Subcutaneous abdominal adipose tissue (tissue), 5 donors: ENCODE data around the gene FRMD5.

Experiments
- H3K27ac ChIP-seq: one replicate; pipeline ENCODE4 v1.7.0; 2013; ENCODE audit warnings: low read depth, mild to moderate bottlenecking, inconsistent platforms, low read length, moderate library complexity
- H3K27me3 ChIP-seq, 5 donors: one replicate each; pipeline ENCODE4 v1.7.0; 2013; ENCODE audit warnings: low read length in 5 of 5, inconsistent platforms in 1 of 5; ENCODE audit not compliant: control insufficient read depth in 5 of 5, insufficient read depth in 4 of 5
- H3K36me3 ChIP-seq, 5 donors: one replicate each; pipeline ENCODE4 v1.7.0; 2013; ENCODE audit warnings: low read length in 5 of 5; ENCODE audit not compliant: control insufficient read depth in 5 of 5, insufficient read depth in 5 of 5
- H3K4me1 ChIP-seq, 5 donors: one replicate each; pipeline ENCODE4 v1.7.0; 2013; ENCODE audit warnings: low read length in 5 of 5, mild to moderate bottlenecking in 3 of 5, moderate library complexity in 1 of 5; ENCODE audit not compliant: control insufficient read depth in 5 of 5, insufficient read depth in 5 of 5
- H3K4me3 ChIP-seq, 5 donors: one replicate each; pipeline ENCODE4 v1.7.0; 2013; ENCODE audit warnings: low read length in 5 of 5, low read depth in 1 of 5
- H3K9ac ChIP-seq, 5 donors: one replicate each; pipeline ENCODE4 v1.7.0; 2013; ENCODE audit warnings: low read length in 5 of 5, mild to moderate bottlenecking in 4 of 5, moderate library complexity in 3 of 5
- H3K9me3 ChIP-seq, 5 donors: one replicate each; pipeline ENCODE4 v1.7.0; 2013; ENCODE audit warnings: low read length in 5 of 5; ENCODE audit not compliant: control insufficient read depth in 5 of 5
- donor health status: healthy.
- donor health status: healthy.
- donor health status: healthy.
- donor health status: healthy.
- donor health status: healthy.

Gene FRMD5

DNA sequence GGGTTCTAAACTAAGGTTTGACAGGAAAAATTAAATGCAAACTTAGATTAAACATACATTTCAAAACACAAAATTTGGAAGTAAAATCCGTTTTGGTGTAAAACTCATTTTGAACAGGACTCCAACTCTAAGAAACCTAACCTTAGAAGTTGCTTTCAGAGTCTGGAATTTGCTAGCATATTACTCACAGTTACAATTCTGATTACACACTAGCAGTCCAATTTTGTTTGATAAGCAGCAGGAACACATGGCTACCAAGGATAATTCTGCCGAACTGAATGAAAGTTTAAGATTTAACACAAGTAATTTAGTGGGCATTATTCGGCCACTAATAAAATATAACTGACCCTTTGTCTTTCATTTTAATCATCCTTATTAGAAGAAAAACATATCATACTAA lies 49.6 kb downstream of the FRMD5 start:
- no peak overlapping the region for H3K4me3 ChIP-seq
- no peak overlapping the region for H3K27ac ChIP-seq
- no peak overlapping the region for H3K9ac ChIP-seq
- no peaks in the 10 kb centered on the region for H3K9me3 ChIP-seq
- no peaks in the 10 kb centered on the region for H3K36me3 ChIP-seq
- no peaks in the 10 kb centered on the region for H3K27me3 ChIP-seq
- H3K4me1 ChIP-seq: no peaks in the 10 kb centered on the region

DNA sequence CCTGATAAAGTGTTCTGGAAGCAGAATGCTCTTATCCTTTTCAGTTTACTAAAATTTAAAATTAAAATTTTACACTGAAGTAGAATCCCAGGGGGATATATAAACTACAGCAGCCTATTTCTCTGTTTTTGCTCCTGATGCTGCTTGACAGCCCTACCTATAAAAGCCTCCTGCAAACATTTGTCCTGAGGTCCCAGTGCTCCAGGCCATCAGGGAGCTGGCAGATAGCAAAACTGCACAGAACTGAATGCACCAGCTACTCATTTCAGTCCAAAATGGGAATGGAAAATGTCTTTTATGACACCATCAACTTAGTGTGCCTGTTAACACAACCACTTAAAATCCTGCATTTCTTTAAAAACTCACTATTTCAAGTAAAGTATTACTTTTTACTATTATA lies 50.1 kb downstream of the FRMD5 start:
- no peaks in the 10 kb centered on the region for H3K36me3 ChIP-seq
- no peaks in the 10 kb centered on the region for H3K4me1 ChIP-seq
- no peaks in the 10 kb centered on the region for H3K27me3 ChIP-seq
- no peak overlapping the region for H3K4me3 ChIP-seq
- no peak overlapping the region for H3K9ac ChIP-seq
- no peak overlapping the region for H3K27ac ChIP-seq
- no peaks in the 10 kb centered on the region for H3K9me3 ChIP-seq

DNA sequence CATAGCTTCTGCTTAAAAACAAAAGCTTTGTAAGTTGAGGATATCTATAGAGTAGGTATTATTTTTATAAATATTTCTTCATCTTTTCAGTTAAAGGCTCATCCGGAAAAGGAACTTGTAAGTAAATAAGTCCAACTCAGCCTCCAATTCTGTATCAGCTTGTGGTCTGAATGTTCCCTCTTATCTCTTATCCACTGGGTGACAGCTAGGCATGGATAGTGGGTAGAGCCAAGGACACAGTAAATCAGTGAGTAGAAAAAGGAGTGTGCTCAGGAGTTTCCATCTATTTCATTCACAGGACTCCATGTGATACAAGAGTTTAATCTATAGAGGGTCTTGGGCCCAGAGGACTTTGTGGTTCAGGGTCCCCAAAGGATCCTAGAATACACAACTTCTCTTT lies 50.9 kb downstream of the FRMD5 start:
- Histone ChIP-seq H3K9ac (no peak overlapping the region), H3K27me3 (no peaks in the 10 kb centered on the region), H3K27ac (no peak overlapping the region), H3K9me3 (no peaks in the 10 kb centered on the region), H3K4me3 (no peak overlapping the region), H3K4me1 (no peaks in the 10 kb centered on the region), H3K36me3 (no peaks in the 10 kb centered on the region)

DNA sequence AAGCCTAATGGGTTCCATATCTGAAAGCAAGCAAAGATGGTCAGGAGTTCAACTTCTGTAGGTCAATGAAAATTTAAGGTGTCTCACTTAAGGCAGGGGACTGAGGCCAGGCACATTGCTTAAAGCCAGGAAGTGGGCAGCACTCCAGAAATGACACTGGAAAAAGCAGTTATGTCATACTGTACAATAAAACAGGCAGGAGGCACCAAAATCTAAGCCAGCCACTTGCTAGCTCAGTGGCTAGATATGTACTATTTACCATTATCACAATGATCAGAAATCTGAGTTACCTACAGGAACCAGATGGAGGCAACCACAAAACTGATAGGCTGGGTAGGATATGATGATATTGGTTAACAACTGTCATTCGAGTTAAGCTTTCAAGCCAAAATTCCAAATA lies 57.3 kb downstream of the FRMD5 start:
- Histone ChIP-seq H3K9me3 (no peaks in the 10 kb centered on the region), H3K4me1 (no peaks in the 10 kb centered on the region), H3K36me3 (no peaks in the 10 kb centered on the region), H3K4me3 (no peak overlapping the region), H3K27me3 (no peaks in the 10 kb centered on the region), H3K27ac (no peak overlapping the region), H3K9ac (no peak overlapping the region)

DNA sequence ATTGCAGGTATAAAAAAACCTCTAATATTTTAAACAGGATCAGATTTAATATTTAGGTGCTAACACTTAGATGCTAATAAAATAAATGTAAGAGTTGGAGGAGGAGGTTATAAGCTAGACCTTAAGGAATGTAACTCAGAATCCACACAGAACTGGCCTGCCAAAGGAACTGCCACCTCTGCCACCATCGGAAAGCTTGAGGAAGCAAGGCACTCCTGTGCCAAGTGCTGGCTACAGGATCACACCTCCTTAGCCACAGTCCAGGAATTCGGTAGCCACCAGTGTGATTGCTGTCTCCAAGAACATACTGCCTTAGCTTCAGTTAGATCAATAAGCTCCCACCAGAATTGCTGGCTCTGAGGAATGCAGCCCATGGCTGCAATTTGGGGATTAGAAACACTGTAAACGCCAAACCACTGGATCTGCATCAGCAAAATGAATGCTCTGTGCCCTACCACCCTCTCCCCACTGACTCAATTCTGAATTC lies 58.0 kb downstream of the FRMD5 start:
- no peaks in the 10 kb centered on the region for H3K27me3 ChIP-seq
- H3K4me3 ChIP-seq: no peak overlapping the region
- H3K9ac ChIP-seq: no peak overlapping the region
- no peaks in the 10 kb centered on the region for H3K9me3 ChIP-seq
- H3K4me1 ChIP-seq: no peaks in the 10 kb centered on the region
- no peaks in the 10 kb centered on the region for H3K36me3 ChIP-seq
- no peak overlapping the region for H3K27ac ChIP-seq

DNA sequence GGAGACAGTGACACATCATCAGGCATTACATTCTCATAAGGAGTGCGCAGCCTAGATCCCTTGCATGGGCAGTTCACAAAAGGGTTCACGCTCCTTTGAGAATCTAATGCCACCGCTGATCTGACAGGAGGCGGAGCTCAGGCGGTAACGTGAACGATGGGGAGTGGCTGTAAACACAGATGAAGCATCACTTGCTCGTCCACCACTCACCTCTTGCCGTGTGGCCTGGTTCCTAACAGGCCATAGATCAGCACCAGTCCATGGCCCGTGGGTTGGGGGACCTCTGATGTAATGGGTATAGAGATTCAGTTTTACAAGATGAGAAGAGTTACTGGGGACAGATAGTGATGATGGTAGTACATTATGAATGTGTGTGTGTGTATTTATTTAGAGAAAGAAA lies 63.0 kb downstream of the FRMD5 start:
- no peak overlapping the region for H3K4me3 ChIP-seq
- no peak overlapping the region for H3K27ac ChIP-seq
- no peaks in the 10 kb centered on the region for H3K36me3 ChIP-seq
- H3K4me1 ChIP-seq: no peaks in the 10 kb centered on the region
- no peaks in the 10 kb centered on the region for H3K9me3 ChIP-seq
- H3K9ac ChIP-seq: no peak overlapping the region
- peaks cover 0 to 2% (median 0%) of the 10 kb centered on the region in 5 donors for H3K27me3 ChIP-seq

DNA sequence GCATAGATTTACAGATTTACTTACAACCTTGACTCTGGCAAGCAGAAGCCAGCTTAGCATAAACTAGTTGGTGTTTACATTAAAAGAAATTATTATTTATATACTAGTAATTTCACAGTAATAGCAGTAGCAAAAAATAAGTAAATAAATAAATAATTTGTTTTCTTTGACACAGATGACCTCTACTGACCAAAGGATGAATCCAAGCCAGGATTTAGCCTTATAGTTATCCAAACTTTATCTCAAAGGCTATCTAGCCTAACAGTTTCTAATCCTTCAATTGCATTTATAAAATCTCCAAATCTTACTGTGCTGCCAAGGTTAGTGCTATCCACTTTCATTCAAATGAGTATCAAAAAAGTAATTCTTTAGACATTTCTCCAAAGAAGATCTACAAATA lies 64.3 kb downstream of the FRMD5 start:
- Histone ChIP-seq H3K9me3 (no peaks in the 10 kb centered on the region), H3K36me3 (no peaks in the 10 kb centered on the region), H3K27me3 (peaks cover 0 to 2% (median 0%) of the 10 kb centered on the region in 5 donors), H3K9ac (no peak overlapping the region), H3K4me3 (no peak overlapping the region), H3K27ac (no peak overlapping the region), H3K4me1 (no peaks in the 10 kb centered on the region)

DNA sequence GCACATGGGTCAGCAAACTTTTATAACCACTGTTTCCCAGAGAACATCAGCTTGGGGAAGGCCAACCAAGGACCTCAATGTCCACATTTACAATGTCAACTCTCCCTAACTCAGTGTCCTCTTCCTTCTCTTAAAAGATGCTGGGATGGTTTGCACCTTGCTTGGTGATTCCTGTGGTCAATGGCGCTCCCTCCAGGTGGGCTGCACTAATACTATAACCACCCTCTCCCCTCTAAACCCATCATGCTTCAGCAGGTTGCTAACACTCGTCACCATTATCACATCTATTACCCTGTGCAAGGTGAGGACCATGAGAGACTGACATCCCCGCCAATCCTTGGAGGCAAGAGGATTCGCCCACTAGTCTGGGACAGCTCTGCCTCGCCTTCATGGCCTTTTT lies 65.2 kb downstream of the FRMD5 start:
- H3K36me3 ChIP-seq: no peaks in the 10 kb centered on the region
- no peak overlapping the region for H3K4me3 ChIP-seq
- no peaks in the 10 kb centered on the region for H3K4me1 ChIP-seq
- H3K9me3 ChIP-seq: no peaks in the 10 kb centered on the region
- H3K27me3 ChIP-seq: peaks cover 0 to 2% (median 0%) of the 10 kb centered on the region in 5 donors
- no peak overlapping the region for H3K27ac ChIP-seq
- H3K9ac ChIP-seq: no peak overlapping the region

DNA sequence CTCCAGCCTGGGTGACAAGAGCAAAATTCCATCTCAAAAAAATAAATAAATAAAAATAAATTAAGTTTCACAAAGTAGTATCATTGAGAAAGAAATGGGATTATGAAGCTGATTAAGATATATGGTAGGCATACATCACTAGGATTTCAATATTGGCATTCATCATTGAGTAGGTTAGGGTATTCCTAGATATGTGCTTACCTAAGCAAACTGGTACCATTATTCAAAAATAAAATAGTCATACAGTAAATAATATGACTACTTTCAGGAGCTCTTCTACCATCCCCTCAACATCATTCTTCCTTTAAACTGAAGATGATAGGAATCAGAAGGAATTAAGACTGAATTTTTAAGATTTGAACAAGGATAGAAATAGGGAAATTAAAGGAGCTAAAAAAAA lies 66.6 kb downstream of the FRMD5 start:
- Histone ChIP-seq H3K27me3 (peaks cover 0 to 2% (median 0%) of the 10 kb centered on the region in 5 donors), H3K27ac (no peak overlapping the region), H3K9ac (no peak overlapping the region), H3K4me1 (no peaks in the 10 kb centered on the region), H3K9me3 (no peaks in the 10 kb centered on the region), H3K4me3 (no peak overlapping the region), H3K36me3 (no peaks in the 10 kb centered on the region)

DNA sequence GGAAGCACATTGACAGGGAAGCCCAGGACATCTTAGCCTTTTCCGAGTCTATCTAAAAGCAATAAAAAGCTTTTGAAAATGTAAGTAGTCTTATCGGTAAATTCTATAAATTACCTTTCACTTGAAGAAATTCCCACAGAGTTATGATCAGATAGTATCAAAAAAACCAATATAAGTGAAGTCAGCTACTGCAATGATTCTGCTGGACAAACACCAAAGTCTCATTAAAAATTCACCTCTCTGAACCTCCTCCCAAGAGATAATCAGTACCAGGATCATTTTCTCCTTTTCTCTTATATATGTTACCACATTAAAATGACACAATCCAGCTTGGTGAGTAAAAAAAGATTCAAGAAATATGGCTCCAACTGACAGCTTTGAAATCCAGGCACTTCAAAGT lies 69.2 kb downstream of the FRMD5 start:
- Histone ChIP-seq H3K27me3 (peaks cover 0 to 2% (median 0%) of the 10 kb centered on the region in 5 donors), H3K36me3 (no peaks in the 10 kb centered on the region), H3K9ac (no peak overlapping the region), H3K4me1 (no peaks in the 10 kb centered on the region), H3K27ac (no peak overlapping the region), H3K4me3 (no peak overlapping the region), H3K9me3 (no peaks in the 10 kb centered on the region)

DNA sequence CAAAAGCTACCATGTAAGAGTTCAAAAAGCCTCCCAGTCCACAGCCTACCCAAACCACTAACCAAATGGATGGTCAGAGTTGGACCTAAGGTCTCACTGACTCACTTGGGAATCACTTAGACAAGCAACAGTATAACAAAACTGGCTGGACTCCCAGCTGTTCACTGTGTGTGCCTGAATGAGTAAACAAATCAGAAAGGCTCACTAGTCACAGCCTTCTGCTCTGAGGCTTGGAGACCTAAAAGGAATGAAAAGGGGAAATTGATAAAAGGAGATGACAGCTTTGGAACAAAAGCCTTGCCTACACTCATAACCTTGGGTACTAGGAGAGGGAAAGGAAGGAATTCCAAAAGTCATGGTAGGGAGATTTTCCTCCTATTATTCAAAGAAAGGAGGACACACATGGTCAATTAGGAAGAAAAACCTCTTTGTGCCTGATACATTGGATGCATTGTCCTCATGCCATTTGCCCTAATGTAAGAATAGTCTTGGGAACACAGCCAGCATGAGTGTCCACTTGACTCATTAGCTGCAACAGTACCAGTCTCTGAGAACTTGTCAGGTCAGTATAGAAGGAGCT lies 92.3 kb downstream of the FRMD5 start:
- H3K9ac ChIP-seq: no peak overlapping the region
- no peaks in the 10 kb centered on the region for H3K9me3 ChIP-seq
- H3K4me3 ChIP-seq: no peak overlapping the region
- no peak overlapping the region for H3K27ac ChIP-seq
- H3K4me1 ChIP-seq: no peaks in the 10 kb centered on the region
- peaks cover 0 to 2% (median 0%) of the 10 kb centered on the region in 5 donors for H3K27me3 ChIP-seq
- H3K36me3 ChIP-seq: no peaks in the 10 kb centered on the region
